ENCODE data around the gene PKP4. TPM values are rescaled to one million over a fixed set of nuclear protein-coding genes. Genes with fewer than 3 reads are reported as not detected.

PKP4 gene
- total RNA-seq, 6 donors from 2014 or later: 37.5 to 160 (median 60.8) TPM

DNA sequence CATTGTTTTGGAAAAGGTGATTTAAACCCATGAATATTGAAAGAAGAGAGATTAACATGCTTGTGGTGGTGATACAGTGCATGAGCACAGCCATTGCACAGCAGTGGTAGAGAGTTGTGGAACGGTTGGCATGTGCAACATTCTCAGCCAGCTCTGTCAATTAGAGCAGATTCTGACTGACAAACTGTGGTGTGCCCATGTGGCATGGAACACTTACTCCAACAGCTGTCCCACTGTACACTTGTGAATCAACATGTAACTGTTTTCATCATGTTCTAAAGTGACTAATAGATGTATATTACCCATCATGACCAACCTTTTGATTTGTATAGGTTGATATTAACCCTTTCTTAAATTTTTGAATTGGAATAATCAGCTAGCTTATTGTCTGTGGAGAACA is 55.6 kb downstream of the PKP4 start:
- no peak for TF ChIP-seq POLR2A (IDR thresholded peaks at IDR 0.05)
- TF ChIP-seq, protein P1, sequence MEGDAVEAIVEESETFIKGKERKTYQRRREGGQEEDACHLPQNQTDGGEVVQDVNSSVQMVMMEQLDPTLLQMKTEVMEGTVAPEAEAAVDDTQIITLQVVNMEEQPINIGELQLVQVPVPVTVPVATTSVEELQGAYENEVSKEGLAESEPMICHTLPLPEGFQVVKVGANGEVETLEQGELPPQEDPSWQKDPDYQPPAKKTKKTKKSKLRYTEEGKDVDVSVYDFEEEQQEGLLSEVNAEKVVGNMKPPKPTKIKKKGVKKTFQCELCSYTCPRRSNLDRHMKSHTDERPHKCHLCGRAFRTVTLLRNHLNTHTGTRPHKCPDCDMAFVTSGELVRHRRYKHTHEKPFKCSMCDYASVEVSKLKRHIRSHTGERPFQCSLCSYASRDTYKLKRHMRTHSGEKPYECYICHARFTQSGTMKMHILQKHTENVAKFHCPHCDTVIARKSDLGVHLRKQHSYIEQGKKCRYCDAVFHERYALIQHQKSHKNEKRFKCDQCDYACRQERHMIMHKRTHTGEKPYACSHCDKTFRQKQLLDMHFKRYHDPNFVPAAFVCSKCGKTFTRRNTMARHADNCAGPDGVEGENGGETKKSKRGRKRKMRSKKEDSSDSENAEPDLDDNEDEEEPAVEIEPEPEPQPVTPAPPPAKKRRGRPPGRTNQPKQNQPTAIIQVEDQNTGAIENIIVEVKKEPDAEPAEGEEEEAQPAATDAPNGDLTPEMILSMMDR (IDR thresholded peaks at IDR 0.05): no peak
- TF ChIP-seq POLR2AphosphoS5 (IDR thresholded peaks at IDR 0.05): no peak
- Histone ChIP-seq H3K4me1 (peaks cover 0 to 10% (median 4%) of the 10 kb centered on the region in 4 donors), H3K36me3 (no peaks in the 10 kb centered on the region), H3K9me3 (no peaks in the 10 kb centered on the region), H3K27ac (no peak overlapping the region), H3K27me3 (no peaks in the 10 kb centered on the region), H3K4me3 (no peak overlapping the region)
- 75 to 80% methylated on average over 1 of the region's 1 CpG for WGBS, 2 donors
- no peak for DNase-seq
- no peak for ATAC-seq (ENCODE audit: low FRiP score in 2 of 2)

DNA sequence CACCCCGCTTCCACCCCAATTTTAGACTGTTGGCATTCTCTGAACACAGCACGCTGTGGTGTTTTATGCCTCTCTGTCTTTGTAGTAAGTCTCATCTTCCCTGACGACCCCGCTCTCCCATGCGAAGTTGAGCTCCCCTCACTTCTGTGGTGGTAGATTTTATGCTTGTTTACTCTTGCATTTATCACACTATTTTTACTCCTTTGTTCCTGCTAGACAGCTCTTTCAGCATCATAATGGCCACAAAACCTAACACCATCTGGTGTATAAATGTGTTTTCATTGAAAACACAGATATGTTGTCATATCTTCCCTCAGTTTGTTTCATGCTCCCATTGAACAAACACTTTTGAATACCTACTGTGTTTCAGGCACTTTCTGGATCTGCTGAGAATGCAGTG is 57.1 kb downstream of the PKP4 start:
- no peak overlapping the region for H3K27ac ChIP-seq
- no peaks in the 10 kb centered on the region for H3K27me3 ChIP-seq
- H3K4me3 ChIP-seq: no peak overlapping the region
- H3K9me3 ChIP-seq: no peaks in the 10 kb centered on the region
- DNase-seq (no peak), ATAC-seq (ENCODE audit: low FRiP score in 2 of 2) (no peak)
- WGBS, 2 donors: 94 to 96% methylated on average over 5 of the region's 5 CpGs
- H3K36me3 ChIP-seq: no peaks in the 10 kb centered on the region
- H3K4me1 ChIP-seq: peaks cover 0 to 12% (median 4%) of the 10 kb centered on the region in 4 donors
- TF ChIP-seq, protein P1 (IDR thresholded peaks at IDR 0.05): no peak
- TF ChIP-seq POLR2A (IDR thresholded peaks at IDR 0.05): no peak
- no peak for TF ChIP-seq POLR2AphosphoS5 (IDR thresholded peaks at IDR 0.05)

DNA sequence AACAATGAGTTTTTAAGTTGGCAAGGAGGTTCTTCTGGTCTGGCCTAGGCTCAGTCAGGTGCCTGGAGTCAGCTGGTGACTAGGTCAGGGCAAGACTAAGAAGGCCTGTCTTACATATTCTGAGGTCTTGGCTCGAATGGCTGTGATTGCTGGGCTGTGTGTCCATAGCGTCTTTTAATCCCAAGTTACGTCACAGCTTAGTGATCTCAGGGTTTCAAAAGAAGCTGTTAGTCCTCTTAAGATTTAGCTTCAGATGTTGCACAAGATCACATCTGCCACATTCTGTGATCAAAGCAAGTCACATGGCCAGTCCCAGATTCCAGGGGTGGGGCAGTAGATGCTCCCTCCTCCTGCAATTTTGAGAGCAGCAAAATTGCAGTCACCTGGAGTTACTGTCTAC is 61.3 kb downstream of the PKP4 start:
- no peak overlapping the region for H3K27ac ChIP-seq
- H3K9me3 ChIP-seq: no peaks in the 10 kb centered on the region
- no peak for TF ChIP-seq EP300 (IDR thresholded peaks at IDR 0.05)
- TF ChIP-seq POLR2AphosphoS5 (IDR thresholded peaks at IDR 0.05): no peak
- TF ChIP-seq, protein P1 (IDR thresholded peaks at IDR 0.05): no peak
- no peak for TF ChIP-seq POLR2A (IDR thresholded peaks at IDR 0.05)
- H3K4me1 ChIP-seq: peaks cover 0 to 3% (median 0%) of the 10 kb centered on the region in 4 donors
- no peaks in the 10 kb centered on the region for H3K36me3 ChIP-seq
- DNase-seq (no peak), ATAC-seq (ENCODE audit: low FRiP score in 2 of 2) (peak in 1 of 2 donors; percentile 73)
- H3K27me3 ChIP-seq: no peaks in the 10 kb centered on the region
- WGBS, 2 donors: 57 to 62% methylated on average over 3 of the region's 3 CpGs
- no peak overlapping the region for H3K4me3 ChIP-seq

DNA sequence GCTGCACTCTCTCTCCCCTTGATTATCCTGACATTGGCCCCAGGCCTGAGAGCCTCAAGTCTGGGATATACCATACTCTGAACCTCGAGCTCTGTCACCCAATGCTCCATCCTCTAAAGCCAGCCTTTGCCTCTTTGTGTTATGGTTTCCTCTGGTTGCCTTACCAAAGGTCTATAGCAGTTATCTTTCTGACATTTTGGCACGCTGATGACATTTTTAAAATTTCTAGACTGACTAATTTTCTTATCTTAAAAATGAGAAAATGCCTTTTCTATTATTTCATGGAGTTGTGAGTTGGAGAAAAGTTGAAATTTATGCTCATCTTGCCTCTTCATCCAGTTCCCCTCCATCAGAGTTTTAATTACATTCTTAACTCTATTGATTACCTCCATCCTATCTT is 62.7 kb downstream of the PKP4 start:
- Histone ChIP-seq H3K9me3 (no peaks in the 10 kb centered on the region), H3K36me3 (no peaks in the 10 kb centered on the region), H3K4me1 (peaks cover 0 to 3% (median 0%) of the 10 kb centered on the region in 4 donors), H3K4me3 (no peak overlapping the region), H3K27ac (no peak overlapping the region), H3K27me3 (no peaks in the 10 kb centered on the region)
- DNase-seq (no peak), ATAC-seq (ENCODE audit: low FRiP score in 2 of 2) (no peak)
- TF ChIP-seq, protein P1 (IDR thresholded peaks at IDR 0.05): no peak
- TF ChIP-seq POLR2A (IDR thresholded peaks at IDR 0.05) (no peak), POLR2AphosphoS5 (IDR thresholded peaks at IDR 0.05) (no peak), EP300 (IDR thresholded peaks at IDR 0.05) (no peak)
- 84 to 93% methylated on average over 2 of the region's 2 CpGs for WGBS, 2 donors
